ENCODE results near the gene MBNL2.

Gene MBNL2

DNA sequence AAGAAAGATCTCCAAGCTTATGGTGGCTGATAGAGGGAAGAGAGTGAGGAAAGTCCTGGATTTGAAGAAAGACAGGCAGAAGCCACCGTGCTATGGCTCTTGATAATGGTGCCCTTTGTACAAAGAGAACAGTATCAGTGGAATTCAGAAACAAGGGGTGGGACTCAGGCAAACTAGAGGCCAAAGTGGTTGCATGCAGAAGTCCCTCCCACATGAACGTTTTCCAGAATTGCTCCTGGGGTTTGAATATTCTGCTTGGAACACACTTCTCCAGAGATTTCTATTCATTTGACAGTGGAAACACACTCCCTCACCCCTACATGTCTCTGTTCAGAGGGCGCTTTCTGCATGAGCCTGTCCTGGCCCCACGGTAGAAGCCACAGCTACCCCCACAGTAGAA is 10.1 kb upstream of the MBNL2 start:
- no peak for DNase-seq

DNA sequence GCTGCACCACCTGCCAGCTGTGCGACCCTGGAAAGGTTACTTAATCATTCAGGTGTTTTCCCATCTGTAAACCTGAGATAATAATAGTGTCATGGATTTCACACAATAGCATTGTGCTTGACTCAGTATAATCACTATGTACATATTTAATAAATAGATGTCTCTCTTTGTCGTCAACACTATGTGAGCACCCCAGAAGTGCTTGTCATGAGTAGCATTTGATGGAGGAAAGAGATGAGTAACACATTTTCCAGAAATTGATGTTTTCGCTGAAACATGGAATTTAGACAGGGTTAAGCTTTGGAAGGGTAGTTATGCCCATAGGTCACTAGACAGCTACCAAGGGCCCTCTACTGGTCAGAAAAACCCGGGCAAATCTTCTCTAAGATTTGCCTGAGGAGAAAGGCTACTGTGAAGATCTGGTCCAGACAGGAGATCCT is 9.5 kb upstream of the MBNL2 start:
- no peak for DNase-seq

DNA sequence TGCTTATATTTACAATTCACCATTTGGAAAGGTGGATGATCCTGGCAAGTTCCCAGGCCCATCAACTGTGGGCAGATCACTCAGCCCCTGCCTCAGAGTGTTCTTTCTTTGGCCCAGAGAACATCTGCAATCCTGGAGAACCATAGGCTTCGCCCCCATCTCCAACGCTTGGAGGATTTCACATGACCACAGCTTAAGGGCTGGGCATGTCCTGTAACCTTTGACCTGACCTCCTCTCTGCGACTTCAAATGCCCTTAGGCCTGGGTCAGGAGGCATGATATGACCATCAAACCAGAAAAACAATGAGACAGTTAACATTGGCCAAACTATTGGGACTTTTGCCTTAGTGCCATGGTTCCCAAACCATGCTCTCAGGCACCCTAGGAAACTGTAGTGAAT is 7.2 kb upstream of the MBNL2 start:
- no peak for DNase-seq

DNA sequence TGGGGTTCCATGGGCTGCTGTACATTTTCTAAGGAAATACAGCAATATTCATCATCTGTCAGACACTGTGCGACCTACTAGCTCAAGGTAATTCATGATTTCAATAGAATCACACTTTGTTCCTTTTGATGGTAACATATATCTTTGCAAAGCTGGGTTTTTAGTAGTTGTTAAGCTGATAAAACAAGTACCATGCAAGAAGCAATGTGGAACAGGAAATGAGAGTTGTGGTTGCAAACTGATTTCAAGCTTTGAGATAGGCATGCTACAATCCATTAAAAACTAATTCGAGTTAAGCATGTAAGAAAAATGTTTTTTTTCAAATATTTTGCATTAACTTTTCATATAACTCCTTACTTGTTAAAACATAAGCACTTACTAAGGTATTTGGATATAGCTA is 6.8 kb upstream of the MBNL2 start:
- no peak for DNase-seq

DNA sequence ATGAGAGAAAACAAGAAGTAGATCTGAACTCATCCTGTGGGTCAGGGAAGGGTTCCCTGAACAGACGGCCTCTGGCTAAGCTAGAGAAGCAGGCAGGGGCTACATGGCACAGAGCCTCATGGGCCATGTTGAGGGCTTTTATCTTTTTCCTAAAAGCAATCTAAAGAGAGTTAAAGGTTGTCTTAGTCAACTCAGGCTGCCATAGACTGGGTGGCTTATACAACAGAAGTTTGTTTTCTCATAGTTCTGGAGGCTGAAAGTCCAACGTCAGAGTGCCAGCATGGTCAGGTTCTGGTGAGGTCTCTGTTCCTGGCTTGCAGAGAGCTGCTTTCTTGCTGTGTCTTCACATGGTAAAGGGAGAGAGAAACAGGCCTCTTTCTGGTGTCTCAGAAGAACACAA is 2.9 kb upstream of the MBNL2 start:
- no peak for DNase-seq

DNA sequence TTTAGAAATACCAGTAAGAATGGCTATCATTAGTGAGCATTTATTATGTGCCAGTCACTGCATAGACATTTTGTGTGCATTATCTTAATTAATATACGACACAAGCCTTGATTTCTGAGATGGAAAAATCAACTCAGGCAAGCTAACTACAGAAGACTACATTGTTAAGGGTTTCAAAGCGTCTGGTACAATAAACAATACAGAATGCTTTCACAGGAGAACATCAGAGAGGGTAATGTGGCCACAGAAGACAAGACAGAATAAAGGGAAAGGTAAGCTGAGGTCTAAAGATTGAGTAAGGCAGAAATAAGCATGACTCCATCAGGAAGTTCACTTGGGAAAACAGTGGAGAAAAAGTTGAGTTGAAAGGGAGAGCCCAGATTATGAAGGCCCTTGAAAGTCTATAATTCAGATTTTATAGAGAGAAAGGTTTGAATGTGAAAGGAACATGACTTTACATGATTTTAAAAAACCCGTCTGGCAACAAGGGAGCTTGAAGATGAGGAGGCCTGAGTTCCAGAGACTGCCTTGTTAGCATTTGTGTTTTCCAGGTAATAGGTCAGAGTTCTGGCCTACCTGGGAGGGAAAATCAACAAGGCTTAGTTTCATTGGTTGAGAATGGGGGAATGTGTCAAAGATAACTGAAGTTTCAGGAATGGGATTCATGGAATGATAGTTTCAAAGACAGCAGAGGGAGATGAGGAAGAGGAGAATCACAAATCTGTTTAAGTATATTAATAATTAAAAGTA is 1.8 kb upstream of the MBNL2 start:
- DNase-seq, result no peak

DNA sequence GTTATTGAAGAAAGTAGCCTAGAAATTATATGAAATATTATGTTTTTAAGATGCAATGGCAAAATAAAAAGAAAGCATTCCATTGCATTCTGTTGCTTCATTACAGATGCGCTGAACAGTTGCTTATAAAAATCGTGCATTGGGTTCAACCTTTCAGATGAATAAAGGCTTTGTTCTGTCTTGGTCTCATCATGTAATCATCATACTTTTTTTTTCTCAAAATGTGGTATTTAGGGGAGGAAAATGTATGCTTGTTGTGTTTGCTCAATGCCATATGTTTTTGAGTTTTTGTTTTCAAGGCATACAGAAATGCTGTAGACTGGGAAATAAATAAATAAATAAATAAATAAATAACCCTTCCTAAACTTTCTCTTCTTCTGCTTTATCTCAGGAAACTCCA is 1.1 kb upstream of the MBNL2 start:
- DNase-seq, result no peak

DNA sequence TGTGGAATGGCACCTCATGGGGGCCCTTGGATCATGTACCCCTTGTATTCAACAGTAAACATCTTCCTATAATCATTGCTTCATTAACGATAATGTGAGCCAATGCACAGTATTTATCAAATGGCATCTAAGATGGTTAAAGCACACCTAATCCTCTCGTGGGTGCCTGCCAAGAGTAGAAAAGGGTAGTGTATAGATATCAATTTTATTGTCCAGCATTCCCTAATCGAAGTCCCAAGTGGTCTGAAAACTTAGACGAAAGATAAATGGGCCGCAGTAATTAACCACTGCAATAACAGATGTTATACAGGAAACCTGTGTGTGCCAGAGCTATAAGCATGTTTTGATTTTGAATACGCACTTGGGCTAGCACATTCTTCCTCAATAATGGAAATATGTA is 667 bp upstream of the MBNL2 start:
- no peak for DNase-seq

DNA sequence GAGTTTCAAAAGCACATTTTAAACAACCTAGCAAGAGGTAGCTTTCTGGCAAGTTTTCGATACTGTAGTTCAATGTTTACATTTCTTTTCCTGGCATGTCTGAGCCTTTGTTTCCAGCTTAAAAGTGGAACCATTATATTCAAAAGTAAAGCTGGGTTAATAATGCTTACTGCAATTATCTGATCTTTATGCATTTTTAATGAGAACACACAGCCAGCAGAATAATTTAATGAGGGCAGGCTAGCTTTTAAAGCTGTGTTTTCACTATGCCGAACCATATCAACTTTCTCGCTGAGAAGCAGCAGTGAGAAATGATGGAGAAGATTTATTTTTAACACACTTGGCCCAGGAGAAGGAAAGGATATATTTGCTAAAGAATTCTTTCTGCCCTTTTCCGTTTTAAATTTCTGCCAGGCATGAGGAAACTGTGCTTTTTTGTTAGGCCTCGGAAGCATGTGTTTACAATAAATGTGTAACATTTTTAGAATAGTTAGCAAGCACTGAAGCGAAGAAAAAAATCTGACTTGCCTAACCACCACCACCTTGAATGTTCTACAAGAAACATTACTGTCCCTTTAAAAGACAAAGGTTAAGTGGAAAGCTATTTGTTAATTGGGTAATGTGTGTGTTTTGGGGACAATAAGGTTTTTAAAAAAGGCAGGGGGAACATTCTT is 1.0 kb downstream of the MBNL2 start:
- peak; percentile 82 for DNase-seq

DNA sequence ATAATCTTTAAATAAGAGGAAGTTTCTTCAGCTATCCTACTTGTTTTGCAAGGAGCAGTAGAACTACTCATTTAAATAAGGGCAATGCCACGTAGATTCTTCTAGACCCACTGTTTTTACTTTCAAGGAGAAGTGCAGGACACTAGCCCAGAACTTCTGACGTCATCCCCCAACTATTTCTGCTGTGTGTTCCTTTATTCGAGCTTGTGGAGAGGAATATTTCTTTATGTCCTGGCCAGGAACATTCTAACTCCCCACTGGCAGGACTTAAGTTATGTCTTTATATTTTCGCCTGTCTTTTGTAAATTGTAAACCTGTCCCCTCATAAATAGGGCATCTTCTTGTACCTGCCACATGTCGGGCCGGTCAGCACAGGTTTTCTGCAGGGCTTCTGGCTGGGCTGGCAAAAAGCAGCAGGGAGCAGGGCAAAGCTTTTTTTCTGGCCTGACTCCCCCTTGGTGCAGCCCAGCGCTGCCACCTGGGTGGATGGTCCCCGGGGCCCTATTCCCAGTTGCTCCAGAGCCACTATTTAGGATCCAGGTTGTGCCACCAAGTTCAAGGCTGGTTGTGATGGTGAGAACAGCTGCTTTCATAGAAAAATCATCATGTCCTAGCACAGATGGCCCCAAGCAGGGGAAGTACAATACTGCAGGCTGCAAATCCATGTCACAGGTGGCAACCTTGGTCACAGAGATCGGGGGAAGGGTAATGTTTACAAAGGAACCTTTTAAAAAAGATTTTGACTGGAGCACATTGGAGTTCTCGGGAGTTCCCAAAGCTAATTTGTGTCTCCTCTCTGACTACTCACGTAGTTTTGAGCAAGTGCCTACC is 1.8 kb downstream of the MBNL2 start:
- DNase-seq, result peak; percentile 92

DNA sequence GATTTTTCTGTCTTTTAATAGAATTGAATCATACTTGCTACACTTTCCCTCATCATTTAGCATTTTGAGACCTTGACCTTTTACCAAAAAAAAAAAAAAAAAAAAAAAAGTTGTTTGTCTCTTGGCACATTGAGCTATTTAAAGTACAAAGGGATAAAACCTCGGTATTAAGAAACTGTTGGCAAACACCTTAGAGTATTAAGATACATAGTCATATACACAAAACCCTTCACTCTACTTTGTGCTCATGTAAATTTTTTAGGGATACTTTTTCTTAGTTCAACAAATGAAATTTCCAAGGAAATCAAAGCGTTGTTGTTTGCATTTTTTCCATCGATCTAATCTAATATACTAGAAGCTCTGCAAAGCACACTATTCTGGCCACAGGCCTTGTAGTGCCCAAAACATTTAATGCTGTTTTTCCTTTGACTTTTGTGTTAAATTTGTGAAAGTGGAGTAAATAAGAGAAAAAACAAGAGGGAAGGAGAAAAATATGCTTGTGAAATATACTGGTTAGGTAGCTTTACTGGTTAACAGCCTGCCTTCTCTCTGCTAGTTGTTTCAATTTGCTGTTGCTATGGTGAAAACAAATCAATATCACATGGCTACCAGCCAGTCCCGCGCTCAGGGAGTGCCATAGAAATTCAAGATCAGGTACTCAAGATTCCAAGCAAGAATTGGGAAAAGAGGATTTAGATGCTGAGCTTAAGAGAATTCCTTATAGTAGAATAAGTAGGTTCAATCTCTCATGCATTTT is 2.6 kb downstream of the MBNL2 start:
- peak; percentile 88 for DNase-seq

DNA sequence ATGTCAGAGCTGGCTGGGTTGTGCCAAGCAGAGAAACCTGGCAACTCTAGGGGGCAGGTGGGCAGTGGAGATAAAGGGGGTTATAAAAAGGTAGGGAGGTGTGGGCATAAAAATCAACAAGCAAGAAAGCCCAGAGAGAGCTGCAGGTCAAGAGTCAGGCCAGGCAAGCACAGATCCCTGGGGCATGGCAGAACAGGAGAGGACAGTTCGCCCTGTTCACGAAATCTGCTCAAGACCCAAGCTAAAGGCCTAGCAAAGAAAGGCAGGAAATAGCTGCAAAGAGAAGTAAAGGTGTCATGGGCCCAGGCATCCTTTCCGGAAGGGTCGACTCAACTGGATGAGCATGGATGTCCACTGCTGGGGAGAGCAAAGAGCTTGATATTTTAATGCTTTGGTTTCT is 3.4 kb downstream of the MBNL2 start:
- no peak for DNase-seq

DNA sequence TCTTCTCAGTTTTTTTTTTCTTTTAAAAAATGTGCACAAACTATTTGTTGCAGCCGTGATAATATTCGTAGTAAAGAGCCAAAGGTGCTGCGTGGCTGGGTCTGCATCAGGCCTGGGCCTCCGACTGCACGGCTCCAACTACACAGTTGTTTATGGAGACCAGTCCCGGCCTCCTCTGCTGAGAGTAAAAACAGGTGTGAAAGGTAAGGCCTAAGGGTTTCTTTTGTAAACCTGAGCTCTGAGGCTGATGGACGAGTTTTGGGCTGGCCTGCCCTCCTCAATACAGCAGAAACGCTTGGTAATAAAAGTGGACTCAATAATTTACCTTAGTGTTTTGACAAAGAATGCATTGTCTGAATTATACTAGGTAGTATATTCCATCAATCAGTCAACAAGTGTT is 3.9 kb downstream of the MBNL2 start:
- DNase-seq, result no peak

DNA sequence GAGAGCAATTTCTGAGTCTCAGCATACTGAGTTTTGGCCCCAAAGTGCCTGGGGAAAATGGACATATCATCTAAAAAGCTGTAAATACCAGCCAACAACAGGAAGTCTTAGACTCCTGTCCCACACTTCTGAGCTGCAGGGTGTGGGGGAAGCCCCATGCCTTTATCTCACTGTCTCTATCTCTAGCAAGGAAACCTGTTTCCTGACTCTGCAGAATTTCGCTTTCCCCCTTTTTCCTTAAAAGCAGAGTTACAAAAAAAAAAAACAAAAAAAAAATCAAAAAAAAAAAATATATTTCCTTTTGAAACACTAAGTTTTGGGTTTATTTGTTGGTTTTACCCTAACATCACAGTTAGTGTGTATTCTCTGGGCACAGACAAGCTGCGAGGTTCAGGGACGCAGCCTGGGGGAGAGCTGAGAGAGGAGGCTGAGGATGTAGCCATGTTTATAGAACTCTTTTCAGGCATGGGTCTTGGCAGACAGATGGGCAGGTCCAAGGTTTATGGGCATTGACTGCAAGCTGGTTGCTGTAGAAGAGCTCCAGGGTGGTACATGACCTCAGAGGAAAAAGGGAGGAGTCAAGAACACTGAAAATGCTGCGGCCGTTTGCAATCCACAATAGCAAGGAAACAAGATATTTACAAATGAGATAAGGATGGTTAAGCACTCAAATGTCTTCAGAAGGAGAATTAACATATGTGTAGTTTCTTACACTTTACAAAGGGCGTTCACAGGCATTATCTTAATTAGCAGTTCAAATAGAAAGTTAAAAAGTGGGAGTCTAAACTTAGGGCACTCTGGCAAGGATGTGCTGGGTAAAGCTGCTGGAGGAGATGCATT is 4.9 kb downstream of the MBNL2 start:
- no peak for DNase-seq

DNA sequence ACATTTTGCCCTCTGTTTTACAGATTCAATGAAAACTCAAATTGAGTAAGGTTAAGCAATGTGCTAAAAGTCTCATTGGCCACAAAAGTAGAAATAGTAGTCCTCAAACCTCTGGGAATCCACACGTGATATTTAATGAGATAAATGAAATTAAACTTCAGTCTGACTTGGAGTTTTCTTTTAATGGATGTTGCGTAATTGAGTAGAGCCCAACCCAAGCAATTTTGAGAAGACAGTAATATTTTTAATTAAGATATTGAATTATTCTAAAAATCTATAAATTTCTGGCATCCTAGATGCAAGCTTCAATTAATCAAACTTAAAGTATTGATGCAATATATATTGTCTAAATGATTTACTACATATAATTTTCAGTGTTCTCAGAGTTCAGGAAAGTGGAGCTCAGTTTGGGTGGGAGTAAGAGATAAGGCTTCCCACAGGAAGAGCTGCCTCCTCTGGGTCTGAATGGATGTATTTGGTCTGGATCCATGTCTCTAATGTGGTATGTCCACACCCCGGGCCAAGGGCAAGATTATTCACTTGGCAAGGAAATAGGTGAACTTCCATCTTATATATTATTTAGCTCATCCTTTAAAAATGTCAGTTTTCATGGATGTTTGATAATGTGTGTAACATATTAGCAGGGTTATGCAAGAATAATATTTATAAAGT is 6.9 kb downstream of the MBNL2 start:
- DNase-seq, result no peak

DNA sequence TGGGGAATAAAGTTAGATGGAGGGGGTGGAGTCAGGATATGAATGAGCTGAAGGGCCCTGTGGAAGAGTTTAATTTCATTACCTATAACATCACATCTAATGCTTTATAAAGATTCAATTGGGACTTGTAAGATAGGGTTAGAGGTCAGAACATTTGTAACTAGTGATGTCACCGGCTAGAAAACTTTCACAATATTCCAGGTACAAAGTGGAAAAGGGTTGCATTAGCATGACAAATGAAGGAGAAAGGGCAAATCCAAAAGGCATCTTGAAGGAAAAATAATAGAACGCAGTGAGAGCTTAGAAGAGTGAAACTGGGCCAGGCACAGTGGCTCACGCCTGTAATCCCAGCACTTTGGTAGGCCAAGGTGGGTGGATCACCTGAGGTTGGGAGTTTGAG is 7.6 kb downstream of the MBNL2 start:
- no peak for DNase-seq

DNA sequence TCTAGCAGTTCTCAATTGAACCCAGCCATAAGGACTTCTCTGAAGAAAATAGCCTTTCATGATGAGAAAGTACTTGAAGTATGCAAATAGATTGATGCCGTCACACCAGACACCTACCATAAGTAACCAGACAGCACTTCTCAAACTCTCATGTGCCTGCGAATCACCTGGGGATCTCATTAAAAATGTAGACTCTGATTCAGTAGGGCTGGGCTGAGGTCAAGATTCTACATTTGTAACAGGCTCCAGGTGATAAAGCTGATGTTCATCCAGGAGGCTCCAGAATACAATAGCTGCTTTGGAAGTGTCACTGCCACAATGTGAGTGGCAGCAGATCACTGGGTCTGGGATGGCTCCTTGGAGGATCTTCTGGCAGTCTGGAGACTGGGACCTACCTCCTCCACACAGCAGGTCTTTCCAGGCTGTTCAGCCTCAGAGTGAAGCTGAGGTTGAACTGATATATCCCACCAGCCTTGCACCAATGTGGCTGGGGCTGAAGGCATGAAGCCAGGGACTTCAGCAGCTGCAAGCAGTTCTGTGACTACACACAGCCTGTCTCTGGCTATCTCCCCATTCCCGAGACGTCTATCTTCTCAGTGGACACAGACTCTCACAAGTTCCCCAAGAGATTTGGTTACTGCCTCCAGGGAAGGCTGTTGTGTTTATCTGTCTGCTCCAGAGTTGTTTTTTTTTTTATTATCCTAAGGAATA is 9.1 kb downstream of the MBNL2 start:
- no peak for DNase-seq

DNA sequence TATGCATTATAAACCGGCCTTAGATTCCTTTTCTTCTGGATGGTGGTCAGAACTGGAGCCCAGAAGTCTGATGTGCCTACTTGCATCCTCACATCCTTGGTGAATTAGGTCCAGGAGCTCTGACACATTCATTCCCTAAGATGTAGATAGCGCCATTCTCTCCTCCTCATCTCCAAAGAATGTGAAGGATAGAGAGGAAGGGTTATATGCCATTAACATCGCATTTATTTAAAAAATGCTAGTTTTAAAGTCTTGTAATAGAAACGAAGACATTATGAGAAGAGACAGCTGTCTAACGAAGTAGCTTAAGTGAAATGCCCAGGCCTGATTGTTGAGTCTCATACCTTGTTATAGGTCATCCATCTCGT is 9.7 kb downstream of the MBNL2 start:
- no peak for DNase-seq

DNA sequence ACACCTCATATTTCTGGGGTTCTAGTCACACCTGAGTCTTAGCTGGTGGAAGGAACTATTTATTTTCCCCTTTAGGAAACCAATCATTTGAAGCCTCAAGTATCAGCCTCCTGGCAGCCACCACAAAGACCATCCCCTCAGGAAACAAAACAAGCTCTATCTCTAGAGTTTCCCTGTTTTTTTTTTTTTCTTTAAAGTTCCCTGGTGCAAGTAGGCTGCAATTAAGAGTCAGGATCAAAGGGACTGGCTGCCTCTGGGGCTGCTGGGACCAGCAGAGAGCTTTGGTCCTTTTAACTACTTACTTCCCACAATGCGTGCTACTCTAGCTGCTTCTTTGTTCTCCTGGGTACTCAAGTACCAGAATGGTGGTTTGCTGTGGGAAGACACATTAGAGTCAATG is 11.4 kb downstream of the MBNL2 start:
- DNase-seq, result no peak

DNA sequence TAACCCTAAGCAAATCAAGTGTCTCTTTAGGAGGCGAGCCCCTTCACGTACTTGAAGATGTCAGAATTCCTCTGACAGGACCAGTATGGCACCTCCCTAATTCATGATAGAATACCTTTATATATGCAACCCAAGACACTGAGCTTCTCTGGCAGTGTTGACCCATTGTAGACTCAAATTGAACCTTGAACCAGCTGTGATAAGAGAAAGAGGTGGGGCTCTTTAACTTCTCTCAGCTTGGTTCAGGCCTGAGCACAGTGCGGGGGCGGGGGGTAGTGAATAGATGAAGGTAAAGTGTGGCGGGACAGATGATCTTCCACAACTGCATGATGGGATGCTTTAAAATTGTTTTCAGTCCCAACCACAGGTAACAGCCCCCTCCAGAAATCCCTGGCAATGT is 12.1 kb downstream of the MBNL2 start:
- DNase-seq, result no peak

DNA sequence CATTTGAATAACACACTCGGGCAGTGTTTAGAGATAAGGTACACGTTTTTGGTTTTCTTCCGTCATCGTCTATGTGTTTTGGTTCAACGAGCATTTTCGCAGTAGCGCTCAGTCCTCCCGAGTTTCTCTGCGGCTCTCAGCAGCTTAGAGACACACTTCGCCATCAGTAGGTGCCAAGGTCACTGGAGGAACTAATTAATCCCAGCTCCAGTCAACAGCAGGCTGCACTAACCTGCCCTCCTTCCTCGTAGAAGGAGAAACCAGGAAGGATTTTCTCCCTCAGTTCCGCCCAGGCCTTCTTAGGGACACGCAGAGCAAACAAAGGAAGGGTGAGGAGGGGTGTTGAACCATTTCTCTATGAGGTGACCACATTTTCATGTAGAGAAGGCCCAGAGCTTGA is 12.6 kb downstream of the MBNL2 start:
- peak; percentile 71 for DNase-seq

All from eye (tissue), 1 donor.